ENCODE results near the gene SLC6A6.
A peak's percentile ranks its signal among the peaks of the same experiment; 100 is the strongest.

SLC6A6 gene

DNA sequence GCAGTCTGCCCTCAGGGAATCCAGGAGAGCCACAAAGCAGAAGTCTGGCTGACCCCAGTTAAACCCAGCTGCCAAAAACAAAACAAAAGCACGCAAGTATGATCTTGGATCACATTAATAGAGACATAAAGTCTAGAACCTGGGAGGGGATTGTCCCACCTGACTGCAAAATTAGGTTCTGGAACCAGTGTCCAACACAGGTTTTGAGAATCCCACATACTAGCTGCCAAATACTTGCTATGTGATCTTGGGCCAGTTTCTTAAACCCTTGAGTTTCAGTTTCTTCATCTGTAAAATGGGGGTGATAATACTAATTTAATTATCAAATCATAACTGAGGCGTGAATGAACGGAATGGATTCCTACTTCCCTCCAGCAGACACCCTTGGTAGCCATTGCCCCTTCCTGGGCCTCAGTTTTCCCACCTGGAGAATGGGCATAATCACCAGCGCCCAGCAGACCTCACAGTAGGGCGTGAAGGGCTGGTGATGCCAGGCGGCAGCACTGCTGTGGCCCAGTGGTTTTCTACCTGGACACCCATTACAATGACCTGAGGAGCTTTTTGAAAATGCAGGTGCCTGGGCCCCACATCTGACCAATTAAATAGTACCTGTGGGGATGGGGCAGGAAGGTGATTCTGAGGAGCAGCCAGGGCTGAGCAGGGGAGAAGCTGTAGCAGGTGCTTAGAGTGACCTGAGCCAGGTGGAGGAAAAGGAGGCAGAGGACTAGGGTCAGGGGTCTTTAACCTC is 105.5 kb downstream of the SLC6A6 start:
- Histone ChIP-seq H3K9ac (ENCODE audit: low read depth, low read length) (no peak overlapping the region), H3K4me3 (ENCODE audit: low read depth in 1 of 2, low read length in 2 of 2) (no peak overlapping the region), H2AFZ (ENCODE audit: low read depth, low read length) (no peak overlapping the region), H3K79me2 (ENCODE audit: insufficient read depth, low read length) (no peaks in the 10 kb centered on the region), H4K20me1 (ENCODE audit: insufficient read depth, low read length) (peaks cover 7% of the 10 kb centered on the region; the same call in 1 of the 2 replicates), H3K4me2 (ENCODE audit: insufficient read depth, low read length) (no peak overlapping the region), H3K4me1 (ENCODE audit: insufficient read depth, low read length) (0 out of 2 replicates have a peak, but pooled peaks cover 4% of the 10 kb centered on the region), H3K9me3 (ENCODE audit: insufficient read depth, low read length, severe bottlenecking) (peaks cover 4% of the 10 kb centered on the region), H3K27ac (ENCODE audit: low read length) (no peak overlapping the region), H3K36me3 (ENCODE audit: insufficient read depth, low read length) (no peaks in the 10 kb centered on the region), H3K27me3 (ENCODE audit: insufficient read depth, low read length, poor library complexity) (no peaks in the 10 kb centered on the region)
- no peak for TF ChIP-seq EZH2 (IDR thresholded peaks at IDR 0.05; ENCODE audit: borderline replicate concordance, low read depth, low read length, severe bottlenecking)
- TF ChIP-seq CTCF (IDR thresholded peaks at IDR 0.05; ENCODE audit: borderline replicate concordance, extremely low read depth, low read length, poor library complexity, severe bottlenecking) = no peak
- DNase-seq (no peak), ATAC-seq (ENCODE audit: insufficient read depth, low read depth) (no peak)

GRCh38 chr3:14508505-14508819 is 106.1 kb downstream of the SLC6A6 start:
- Histone ChIP-seq H3K27ac (ENCODE audit: low read length) (no peak overlapping the region), H3K4me2 (ENCODE audit: insufficient read depth, low read length) (no peak overlapping the region), H3K36me3 (ENCODE audit: insufficient read depth, low read length) (no peaks in the 10 kb centered on the region), H3K9me3 (ENCODE audit: insufficient read depth, low read length, severe bottlenecking) (no peaks in the 10 kb centered on the region), H2AFZ (ENCODE audit: low read depth, low read length) (no peak overlapping the region), H3K4me1 (ENCODE audit: insufficient read depth, low read length) (0 out of 2 replicates have a peak, but pooled peaks cover 4% of the 10 kb centered on the region), H4K20me1 (ENCODE audit: insufficient read depth, low read length) (peaks cover 7% of the 10 kb centered on the region; the same call in 1 of the 2 replicates), H3K9ac (ENCODE audit: low read depth, low read length) (no peak overlapping the region), H3K4me3 (ENCODE audit: low read depth in 1 of 2, low read length in 2 of 2) (no peak overlapping the region), H3K27me3 (ENCODE audit: insufficient read depth, low read length, poor library complexity) (no peaks in the 10 kb centered on the region), H3K79me2 (ENCODE audit: insufficient read depth, low read length) (no peaks in the 10 kb centered on the region)
- TF ChIP-seq EZH2 (IDR thresholded peaks at IDR 0.05; ENCODE audit: borderline replicate concordance, low read depth, low read length, severe bottlenecking) (no peak), CTCF (IDR thresholded peaks at IDR 0.05; ENCODE audit: borderline replicate concordance, extremely low read depth, low read length, poor library complexity, severe bottlenecking) (no peak)
- no peak for DNase-seq
- no peak for ATAC-seq (ENCODE audit: insufficient read depth, low read depth)

DNA sequence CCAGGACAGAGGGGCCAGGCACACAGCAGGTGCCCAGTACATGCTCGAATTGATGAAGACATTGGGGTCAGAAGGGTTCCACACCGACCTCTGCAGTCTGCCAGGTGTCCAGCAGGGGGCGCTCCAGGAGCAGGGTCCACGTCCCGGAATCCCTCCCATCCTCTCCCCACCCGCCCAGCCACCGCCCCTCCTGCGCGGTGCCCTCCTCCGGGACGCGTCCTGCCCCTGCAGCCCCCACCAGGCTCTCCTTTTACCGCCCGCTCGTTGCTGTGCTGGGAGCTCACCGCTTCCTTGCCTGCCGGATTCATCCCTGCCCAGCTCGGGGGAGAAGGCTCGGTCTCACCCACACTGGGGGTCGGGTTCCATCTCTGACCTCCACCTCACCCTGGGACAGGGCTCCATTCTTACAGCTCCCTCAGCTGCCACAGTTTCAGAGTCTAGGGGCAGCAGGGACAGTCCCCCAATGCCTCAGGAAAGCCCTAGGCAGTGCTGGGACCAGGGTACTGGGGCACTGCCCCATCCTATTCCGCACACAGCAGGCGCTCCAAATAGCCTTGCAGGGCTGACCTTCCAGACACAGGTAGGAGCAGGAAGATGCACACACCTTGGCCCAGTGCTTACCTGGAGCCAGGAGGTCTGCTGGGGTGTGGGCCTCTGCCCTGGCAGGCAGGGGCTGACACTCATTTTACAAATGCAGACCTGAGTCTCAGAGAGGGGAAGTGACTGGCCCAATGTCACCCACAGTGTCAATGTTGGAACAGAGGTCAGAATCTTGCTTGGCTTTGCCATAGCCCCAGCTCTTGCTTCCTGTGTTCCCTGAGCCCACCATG is 106.8 kb downstream of the SLC6A6 start:
- Histone ChIP-seq H3K4me1 (ENCODE audit: insufficient read depth, low read length) (0 out of 2 replicates have a peak, but pooled peaks cover 4% of the 10 kb centered on the region), H3K9me3 (ENCODE audit: insufficient read depth, low read length, severe bottlenecking) (no peaks in the 10 kb centered on the region), H3K4me3 (ENCODE audit: low read depth in 1 of 2, low read length in 2 of 2) (no peak overlapping the region), H4K20me1 (ENCODE audit: insufficient read depth, low read length) (peaks cover 7% of the 10 kb centered on the region; the same call in 1 of the 2 replicates), H3K36me3 (ENCODE audit: insufficient read depth, low read length) (no peaks in the 10 kb centered on the region), H3K4me2 (ENCODE audit: insufficient read depth, low read length) (peak overlapping the region; percentile 36), H3K9ac (ENCODE audit: low read depth, low read length) (no peak overlapping the region), H3K27ac (ENCODE audit: low read length) (no peak overlapping the region), H2AFZ (ENCODE audit: low read depth, low read length) (no peak overlapping the region), H3K27me3 (ENCODE audit: insufficient read depth, low read length, poor library complexity) (no peaks in the 10 kb centered on the region), H3K79me2 (ENCODE audit: insufficient read depth, low read length) (no peaks in the 10 kb centered on the region)
- peak; percentile 76 for DNase-seq
- TF ChIP-seq CTCF (IDR thresholded peaks at IDR 0.05; ENCODE audit: borderline replicate concordance, extremely low read depth, low read length, poor library complexity, severe bottlenecking) = peak; percentile 86
- TF ChIP-seq EZH2 (IDR thresholded peaks at IDR 0.05; ENCODE audit: borderline replicate concordance, low read depth, low read length, severe bottlenecking) = no peak
- ATAC-seq (ENCODE audit: insufficient read depth, low read depth) = peak; percentile 94
